Adrenal gland (tissue), 12 donors: ENCODE measurements around the gene HOXC5. TPM values are rescaled to one million over a fixed set of nuclear protein-coding genes. Genes with fewer than 3 reads are reported as not detected.
A peak's percentile ranks its signal among the peaks of the same experiment; 100 is the strongest.

Source experiments
- DNase-seq, 7 donors: peaks; one replicate each; pipeline ENCODE4 v3.0.0-alpha.2; 2019 to 2020
- H3K27ac ChIP-seq, 5 donors: fragments of 200-600 bp; sonication (generic) in 4 of 5; 1 replicate in 3 of 5; 2 replicates in 2 of 5; pipeline versions ENCODE4 v1.5.1 to v1.8.0; 2016 to 2020; ENCODE audit warnings: mild to moderate bottlenecking in 1 of 5
- H3K27me3 ChIP-seq: fragments of 200-600 bp; 2 replicates; pipeline ENCODE4 v1.8.0; 2021
- H3K36me3 ChIP-seq, 2 donors: fragments of 200-600 bp; replicated peaks in 1 of 2; 1 replicate in 1 of 2; 2 replicates in 1 of 2; pipeline versions ENCODE4 v1.5.1 to v1.8.0; 2018 to 2022
- H3K4me1 ChIP-seq, 2 donors: fragments of 200-600 bp; replicated peaks in 1 of 2; 1 replicate in 1 of 2; 2 replicates in 1 of 2; pipeline versions ENCODE4 v1.5.1 to v1.8.0; 2018 to 2021
- H3K4me3 ChIP-seq, 4 donors: fragments of 200-600 bp; sonication (generic) in 3 of 4; one replicate each; pipeline ENCODE4 v1.5.1; 2016 to 2018
- H3K9me3 ChIP-seq, 3 donors: fragments of 200-600 bp; sonication (generic) in 1 of 3; replicated peaks in 1 of 3; 1 replicate in 2 of 3; 2 replicates in 1 of 3; pipeline versions ENCODE4 v1.5.1 to v1.8.0; 2016 to 2021
- CTCF ChIP-seq, 6 experiments: fragments of 450-650 bp in 4 of 6; fragments of 200-600 bp in 2 of 6; sonication (generic) in 1 of 6; IDR thresholded peaks; 1 replicate in 5 of 6; 2 replicates in 1 of 6; pipeline versions ENCODE4 v1.5.1 to v1.8.0; 2016 to 2021; ENCODE audit warnings: antibody characterized with exemption in 6 of 6, mild to moderate bottlenecking in 2 of 6, moderate library complexity in 1 of 6
- POLR2A ChIP-seq, 2 donors: fragments of 450-650 bp; IDR thresholded peaks; one replicate each; pipeline ENCODE4 v1.6.1; 2017; ENCODE audit warnings: antibody characterized with exemption in 2 of 2, mild to moderate bottlenecking in 2 of 2, moderate library complexity in 1 of 2
- WGBS, 4 donors: extraction: QIAGEN DNeasy Blood & Tissue Kit in 2 of 4; methylation state at CpG; one replicate each; pipeline versions ENCODE4 v1.1.5 to v1.1.7; 2013 to 2017; 5-methylcytosine and 5-hydroxymethylcytosine counted together
- intact Hi-C, 2 donors: fragments of 100-400 bp; cut with DNase I; formaldehyde crosslinking; loops; one replicate each; pipeline versions ENCODE4 v1.14.1 to v1.15.0; 2022 to 2023
- polyA plus RNA-seq, 3 donors: library from polyadenylated mRNA; stranded (reverse); fragments of 200-250 nt in 2 of 3; fragments of 350-450 nt in 1 of 3; fragmentation: Illumina TruSeq in 1 of 3; extraction: RNeasy Lipid Tissue Mini Kit (QIAGEN cat#74804) in 1 of 3; gene quantifications; one replicate each; pipeline ENCODE4 v1.2.3, GENCODE V29; 2013 to 2014
- total RNA-seq, 9 donors: library from RNA; depleted of rRNA in 4 of 9; stranded (reverse); fragments of >200 nt in 4 of 9; fragments of 120-200 nt in 1 of 9; fragmentation: NEBNext Ultra II Directional in 1 of 9; extraction: Animal tissue kit (Norgen Biotek cat#: 25700) in 1 of 9; gene quantifications; one replicate each; pipeline versions ENCODE4 v1.1.0 to v1.2.4, GENCODE V29; 2013 to 2023
- donor health status: healthy with polysubstance abuse.
- donor health status: Bipolar disorder and iron deficiency.
- donor health status: DM: yes; HTN: yes; CAD: no.
- donor health status: DM: no; HTN: no; CAD: no.
- donor health status: DM: no; HTN: no; CAD: no.
- donor health status: DM: yes; HTN: yes; CAD: no.

HOXC5 gene
- total and polyA plus RNA-seq, 12 donors: 0.36 to 1.9 (median 0.77) TPM

GRCh38 chr12:53984901-53985691, 47.8 kb upstream of the HOXC5 start, which contains the start of gene HOXC10:
Gene HOXC10, plus strand, starts transcription at chr12:53985146. Its CDS starts 114 bp downstream, at chr12:53985260.
- Histone ChIP-seq H3K27ac (peak within 1 kb of the TSS in 2 of 5 donors; percentile 9 to 11), H3K27me3 (peaks cover 89% of the 10 kb centered on the region)

GRCh38 chr12:53985692-53985993, 47.2 kb upstream of the HOXC5 start:
- intact Hi-C loops: no loop called here
- peaks cover 4 to 13% of the 10 kb centered on the region in 2 donors for H3K4me1 ChIP-seq
- H3K36me3 ChIP-seq: no peaks in the 10 kb centered on the region
- H3K4me3 ChIP-seq: peak overlapping the region in 1 of 4 donors; percentile 48
- peak overlapping the region in 2 of 5 donors; percentile 9 to 11 for H3K27ac ChIP-seq
- 0 to 17% (median 11%) methylated on average over 2 to 21 of the region's 21 CpGs; no CpG with 5 or more reads in 1 of the 4 donors for WGBS, 4 donors
- peaks cover 87% of the 10 kb centered on the region for H3K27me3 ChIP-seq
- no peak for TF ChIP-seq CTCF (IDR thresholded peaks at IDR 0.05)
- no peak for TF ChIP-seq POLR2A (IDR thresholded peaks at IDR 0.05)
- H3K9me3 ChIP-seq: no peaks in the 10 kb centered on the region
- no peak for DNase-seq

More at GRCh38 chr12:53984901-53985691, 47.8 kb upstream of the HOXC5 start, which contains the start of gene HOXC10:
- H3K36me3 ChIP-seq: no peaks in the 10 kb centered on the region
- peak within 1 kb of the TSS in 1 of 4 donors; percentile 48 for H3K4me3 ChIP-seq
- no peaks in the 10 kb centered on the region for H3K9me3 ChIP-seq
- H3K4me1 ChIP-seq: peaks cover 4 to 13% of the 10 kb centered on the region in 2 donors
- intact Hi-C loops: no loop called here
- TF ChIP-seq POLR2A (IDR thresholded peaks at IDR 0.05) (no peak), CTCF (IDR thresholded peaks at IDR 0.05) (peak; percentile 59 to 94 (median 68))
- 5 to 8% (median 6%) methylated on average over 21 to 55 of the region's 55 CpGs for WGBS, 4 donors
- DNase-seq: peak; percentile 90 to 98 (median 93)

- 10 to 12% (median 11%) methylated on average over 22 to 50 of the region's 50 CpGs for WGBS, 4 donors
- intact Hi-C loops: no loop called here
- TF ChIP-seq POLR2A (IDR thresholded peaks at IDR 0.05) (no peak), CTCF (IDR thresholded peaks at IDR 0.05) (no peak)
- no peaks in the 10 kb centered on the region for H3K9me3 ChIP-seq
- H3K4me3 ChIP-seq: peak overlapping the region in 1 of 4 donors; percentile 48
- H3K4me1 ChIP-seq: peaks cover 4 to 13% of the 10 kb centered on the region in 2 donors
- H3K36me3 ChIP-seq: no peaks in the 10 kb centered on the region
- peaks cover 87% of the 10 kb centered on the region for H3K27me3 ChIP-seq
- DNase-seq: no peak
- H3K27ac ChIP-seq: peak overlapping the region in 1 of 5 donors; percentile 11
These were observed 46.7 kb upstream of the HOXC5 start for GRCh38 chr12:53985994-53986685.
